Right lobe of liver (tissue), 4 donors: ENCODE results near the gene MMP25.

Source experiments
- CTCF ChIP-seq, 4 donors: fragments of 200-600 bp in 3 of 4; fragments of 450-650 bp in 1 of 4; IDR thresholded peaks; one replicate each; pipeline versions ENCODE4 v1.5.1 to v1.8.0; 2016 to 2022; ENCODE audit warnings: antibody characterized with exemption in 4 of 4, mild to moderate bottlenecking in 2 of 4
- POLR2A ChIP-seq: fragments of 450-650 bp; IDR thresholded peaks from one replicate; pipeline ENCODE4 v1.6.1; 2017; ENCODE audit warnings: antibody characterized with exemption, mild to moderate bottlenecking
- donor health status: DM: no; HTN: no; CAD: no.
- donor health status: DM: no; HTN: no; CAD: no.
- donor health status: DM: no; HTN: yes; CAD: no.

GRCh38 chr16:3010510-3010909 lies 35.9 kb upstream of the MMP25 start:
- TF ChIP-seq CTCF (IDR thresholded peaks at IDR 0.05) (no peak), POLR2A (no peak)
